HEK293T (cell line): ENCODE data around the gene ANKS1B.

Experiments
- ARNT ChIP-seq: fragments of 450-650 bp; IDR thresholded peaks from 2 replicates; pipeline ENCODE4 v1.6.1; 2017; ENCODE audit warnings: mild to moderate bottlenecking
- LEF1 ChIP-seq: fragments of 450-650 bp; IDR thresholded peaks from 2 replicates; pipeline ENCODE4 v1.6.1; 2017; ENCODE audit warnings: mild to moderate bottlenecking, borderline replicate concordance
- SUZ12 ChIP-seq: fragments of 450-650 bp; IDR thresholded peaks from 2 replicates; pipeline ENCODE4 v1.6.1; 2016; ENCODE audit warnings: mild to moderate bottlenecking
- ZNF384 ChIP-seq: fragments of 450-650 bp; IDR thresholded peaks from 2 replicates; pipeline ENCODE4 v1.6.1; 2016

GRCh38 chr12:99057670-99058069, 927.1 kb downstream of the ANKS1B start:
- TF ChIP-seq ZNF384 (no peak), SUZ12 (no peak), ARNT (no peak), LEF1 (no peak)
